Panc1 (cell line): Measurements from ENCODE around the gene DAB2.

Source experiments
- POLR2AphosphoS5 ChIP-seq: IDR thresholded peaks from 2 replicates; pipeline ENCODE4 v1.6.1; 2012; ENCODE audit warnings: mild to moderate bottlenecking, low read depth, low read length, moderate library complexity
- SIN3A ChIP-seq: IDR thresholded peaks from 2 replicates; pipeline ENCODE4 v1.6.1; 2012; ENCODE audit warnings: low read depth, mild to moderate bottlenecking, low read length, moderate library complexity, borderline replicate concordance; ENCODE audit not compliant: insufficient read depth
- TF ChIP-seq, protein P1 (sequence below): fragments of 450-650 bp; IDR thresholded peaks from 2 replicates; pipeline ENCODE4 v1.5.1; 2017; ENCODE audit warnings: mild to moderate bottlenecking
- TF ChIP-seq, protein P2 (sequence below), 2 experiments: IDR thresholded peaks; 2 replicates each; pipeline ENCODE4 v1.6.1; 2011 to 2012; ENCODE audit warnings: low read depth in 2 of 2, control low read depth in 1 of 2, low read length in 1 of 2, mild to moderate bottlenecking in 1 of 2, moderate library complexity in 1 of 2; ENCODE audit not compliant: insufficient read depth in 1 of 2

DNA sequence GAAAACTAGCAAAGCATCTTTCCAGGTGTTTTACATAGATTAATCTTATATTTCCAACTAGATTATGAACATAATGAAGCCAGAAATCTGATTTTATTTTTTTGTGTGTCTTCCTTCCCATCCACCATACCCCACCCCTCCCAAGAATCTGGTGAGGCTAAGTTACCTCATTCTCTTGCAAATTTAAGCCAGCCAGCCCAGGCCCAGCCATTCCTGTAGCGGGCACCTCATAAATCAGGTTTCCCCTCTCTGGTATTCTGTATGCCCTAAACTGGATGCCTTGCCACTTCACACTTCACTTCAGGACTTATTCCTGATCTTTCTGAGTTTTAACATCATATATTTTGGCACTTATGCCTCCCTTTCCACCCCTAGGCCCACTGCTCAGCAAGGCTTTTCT is 82.3 kb downstream of the DAB2 start:
- TF ChIP-seq, protein P1, sequence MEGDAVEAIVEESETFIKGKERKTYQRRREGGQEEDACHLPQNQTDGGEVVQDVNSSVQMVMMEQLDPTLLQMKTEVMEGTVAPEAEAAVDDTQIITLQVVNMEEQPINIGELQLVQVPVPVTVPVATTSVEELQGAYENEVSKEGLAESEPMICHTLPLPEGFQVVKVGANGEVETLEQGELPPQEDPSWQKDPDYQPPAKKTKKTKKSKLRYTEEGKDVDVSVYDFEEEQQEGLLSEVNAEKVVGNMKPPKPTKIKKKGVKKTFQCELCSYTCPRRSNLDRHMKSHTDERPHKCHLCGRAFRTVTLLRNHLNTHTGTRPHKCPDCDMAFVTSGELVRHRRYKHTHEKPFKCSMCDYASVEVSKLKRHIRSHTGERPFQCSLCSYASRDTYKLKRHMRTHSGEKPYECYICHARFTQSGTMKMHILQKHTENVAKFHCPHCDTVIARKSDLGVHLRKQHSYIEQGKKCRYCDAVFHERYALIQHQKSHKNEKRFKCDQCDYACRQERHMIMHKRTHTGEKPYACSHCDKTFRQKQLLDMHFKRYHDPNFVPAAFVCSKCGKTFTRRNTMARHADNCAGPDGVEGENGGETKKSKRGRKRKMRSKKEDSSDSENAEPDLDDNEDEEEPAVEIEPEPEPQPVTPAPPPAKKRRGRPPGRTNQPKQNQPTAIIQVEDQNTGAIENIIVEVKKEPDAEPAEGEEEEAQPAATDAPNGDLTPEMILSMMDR, result no peak
- no peak for TF ChIP-seq POLR2AphosphoS5
- TF ChIP-seq, protein P2, sequence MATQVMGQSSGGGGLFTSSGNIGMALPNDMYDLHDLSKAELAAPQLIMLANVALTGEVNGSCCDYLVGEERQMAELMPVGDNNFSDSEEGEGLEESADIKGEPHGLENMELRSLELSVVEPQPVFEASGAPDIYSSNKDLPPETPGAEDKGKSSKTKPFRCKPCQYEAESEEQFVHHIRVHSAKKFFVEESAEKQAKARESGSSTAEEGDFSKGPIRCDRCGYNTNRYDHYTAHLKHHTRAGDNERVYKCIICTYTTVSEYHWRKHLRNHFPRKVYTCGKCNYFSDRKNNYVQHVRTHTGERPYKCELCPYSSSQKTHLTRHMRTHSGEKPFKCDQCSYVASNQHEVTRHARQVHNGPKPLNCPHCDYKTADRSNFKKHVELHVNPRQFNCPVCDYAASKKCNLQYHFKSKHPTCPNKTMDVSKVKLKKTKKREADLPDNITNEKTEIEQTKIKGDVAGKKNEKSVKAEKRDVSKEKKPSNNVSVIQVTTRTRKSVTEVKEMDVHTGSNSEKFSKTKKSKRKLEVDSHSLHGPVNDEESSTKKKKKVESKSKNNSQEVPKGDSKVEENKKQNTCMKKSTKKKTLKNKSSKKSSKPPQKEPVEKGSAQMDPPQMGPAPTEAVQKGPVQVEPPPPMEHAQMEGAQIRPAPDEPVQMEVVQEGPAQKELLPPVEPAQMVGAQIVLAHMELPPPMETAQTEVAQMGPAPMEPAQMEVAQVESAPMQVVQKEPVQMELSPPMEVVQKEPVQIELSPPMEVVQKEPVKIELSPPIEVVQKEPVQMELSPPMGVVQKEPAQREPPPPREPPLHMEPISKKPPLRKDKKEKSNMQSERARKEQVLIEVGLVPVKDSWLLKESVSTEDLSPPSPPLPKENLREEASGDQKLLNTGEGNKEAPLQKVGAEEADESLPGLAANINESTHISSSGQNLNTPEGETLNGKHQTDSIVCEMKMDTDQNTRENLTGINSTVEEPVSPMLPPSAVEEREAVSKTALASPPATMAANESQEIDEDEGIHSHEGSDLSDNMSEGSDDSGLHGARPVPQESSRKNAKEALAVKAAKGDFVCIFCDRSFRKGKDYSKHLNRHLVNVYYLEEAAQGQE (IDR thresholded peaks at IDR 0.05; ENCODE audit: insufficient read depth in 1 of 2, low read depth in 2 of 2, low read length in 1 of 2), result no peak
- no peak for TF ChIP-seq SIN3A
